Adrenal gland (tissue), 5 donors: ENCODE measurements around the gene NDUFAF8.

Experiments
- CTCF ChIP-seq, 6 experiments: fragments of 450-650 bp in 4 of 6; fragments of 200-600 bp in 2 of 6; sonication (generic) in 1 of 6; IDR thresholded peaks; 1 replicate in 5 of 6; 2 replicates in 1 of 6; pipeline versions ENCODE4 v1.5.1 to v1.8.0; 2016 to 2021; ENCODE audit warnings: antibody characterized with exemption in 6 of 6, mild to moderate bottlenecking in 2 of 6, moderate library complexity in 1 of 6
- POLR2A ChIP-seq, 2 donors: fragments of 450-650 bp; IDR thresholded peaks; one replicate each; pipeline ENCODE4 v1.6.1; 2017; ENCODE audit warnings: antibody characterized with exemption in 2 of 2, mild to moderate bottlenecking in 2 of 2, moderate library complexity in 1 of 2
- donor health status: DM: no; HTN: no; CAD: no.

GRCh38 chr17:81228420-81228819 lies 10.7 kb upstream of the NDUFAF8 start:
- TF ChIP-seq CTCF (IDR thresholded peaks at IDR 0.05) (no peak), POLR2A (IDR thresholded peaks at IDR 0.05) (no peak)
